ENCODE results near the gene RERE.

RERE gene

GRCh38 chr1:8551613-8552489 is 265.6 kb downstream of the RERE start:
- Histone ChIP-seq H3K36me3 (ENCODE audit: insufficient read depth, low read length) (peaks cover 27% of the 10 kb centered on the region), H3K4me1 (ENCODE audit: insufficient read depth, low read length) (peaks cover 22% of the 10 kb centered on the region), H2AFZ (ENCODE audit: low read depth, low read length) (no peak overlapping the region), H3K27me3 (ENCODE audit: insufficient read depth, low read length) (no peaks in the 10 kb centered on the region), H3K4me3 (ENCODE audit: low read length) (no peak overlapping the region), H3K9me3 (ENCODE audit: low read length) (no peaks in the 10 kb centered on the region)

- Histone ChIP-seq H3K27me3 (ENCODE audit: insufficient read depth, low read length) (no peaks in the 10 kb centered on the region), H3K36me3 (ENCODE audit: insufficient read depth, low read length) (peaks cover 27% of the 10 kb centered on the region), H2AFZ (ENCODE audit: low read depth, low read length) (no peak overlapping the region), H3K4me3 (ENCODE audit: low read length) (no peak overlapping the region), H3K4me1 (ENCODE audit: insufficient read depth, low read length) (peaks cover 22% of the 10 kb centered on the region), H3K9me3 (ENCODE audit: low read length) (no peaks in the 10 kb centered on the region)
Observed at GRCh38 chr1:8551057-8551456, 266.4 kb downstream of the RERE start.

DNA sequence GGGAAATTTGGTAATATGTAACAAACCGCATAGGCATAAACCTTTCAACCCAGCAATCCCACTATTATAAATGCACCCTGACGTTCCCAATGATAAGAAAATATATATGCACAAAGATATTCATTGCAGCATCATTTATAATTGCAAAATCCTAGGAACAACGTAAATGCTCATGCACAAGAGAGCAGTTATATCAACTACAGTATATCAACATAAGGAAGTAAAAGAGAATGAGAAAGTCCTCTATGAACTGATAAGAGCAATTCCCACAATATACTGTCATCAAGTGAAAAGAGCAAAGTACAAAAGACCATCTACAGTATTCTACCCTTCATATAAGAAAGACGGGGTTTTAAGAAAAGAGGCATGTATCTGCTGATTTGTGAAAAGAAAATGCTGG is 269.6 kb downstream of the RERE start:
- Histone ChIP-seq H3K4me1 (ENCODE audit: insufficient read depth, low read length) (peaks cover 18% of the 10 kb centered on the region), H3K4me3 (ENCODE audit: low read length) (no peak overlapping the region), H3K36me3 (ENCODE audit: insufficient read depth, low read length) (peaks cover 29% of the 10 kb centered on the region), H2AFZ (ENCODE audit: low read depth, low read length) (no peak overlapping the region), H3K9me3 (ENCODE audit: low read length) (peaks cover 13% of the 10 kb centered on the region), H3K27me3 (ENCODE audit: insufficient read depth, low read length) (no peaks in the 10 kb centered on the region)

GRCh38 chr1:8545078-8545477 is 272.4 kb downstream of the RERE start:
- Histone ChIP-seq H3K9me3 (ENCODE audit: low read length) (peaks cover 13% of the 10 kb centered on the region), H3K27me3 (ENCODE audit: insufficient read depth, low read length) (no peaks in the 10 kb centered on the region), H3K4me1 (ENCODE audit: insufficient read depth, low read length) (no peaks in the 10 kb centered on the region), H3K36me3 (ENCODE audit: insufficient read depth, low read length) (peaks cover 36% of the 10 kb centered on the region), H2AFZ (ENCODE audit: low read depth, low read length) (no peak overlapping the region), H3K4me3 (ENCODE audit: low read length) (no peak overlapping the region)

DNA sequence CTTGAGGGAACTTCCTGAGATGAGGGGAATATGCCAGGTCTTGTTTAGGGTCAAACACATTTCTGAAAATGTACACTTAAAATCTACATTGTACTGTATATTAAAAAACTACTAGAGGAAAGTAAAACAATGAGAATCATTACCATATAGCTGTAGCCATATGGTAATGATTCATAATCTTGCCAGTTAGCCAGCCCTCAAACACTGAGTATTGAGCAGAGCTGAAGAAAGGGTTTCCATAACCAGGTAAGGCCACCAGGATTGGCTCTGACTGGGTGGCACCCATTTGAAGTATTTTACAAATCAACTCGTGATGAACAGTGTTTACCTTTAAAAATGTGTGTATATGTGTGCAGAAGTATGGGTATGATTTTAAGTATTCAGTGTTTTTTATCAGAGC is 272.8 kb downstream of the RERE start:
- no peaks in the 10 kb centered on the region for H3K27me3 ChIP-seq (ENCODE audit: insufficient read depth, low read length)
- no peaks in the 10 kb centered on the region for H3K4me1 ChIP-seq (ENCODE audit: insufficient read depth, low read length)
- no peak overlapping the region for H3K4me3 ChIP-seq (ENCODE audit: low read length)
- H2AFZ ChIP-seq (ENCODE audit: low read depth, low read length): no peak overlapping the region
- peaks cover 37% of the 10 kb centered on the region for H3K36me3 ChIP-seq (ENCODE audit: insufficient read depth, low read length)
- H3K9me3 ChIP-seq (ENCODE audit: low read length): peaks cover 13% of the 10 kb centered on the region

- H3K4me3 ChIP-seq (ENCODE audit: low read length): no peak overlapping the region
- H2AFZ ChIP-seq (ENCODE audit: low read depth, low read length): no peak overlapping the region
- H3K4me1 ChIP-seq (ENCODE audit: insufficient read depth, low read length): no peaks in the 10 kb centered on the region
- peaks cover 13% of the 10 kb centered on the region for H3K9me3 ChIP-seq (ENCODE audit: low read length)
- peaks cover 39% of the 10 kb centered on the region for H3K36me3 ChIP-seq (ENCODE audit: insufficient read depth, low read length)
- no peaks in the 10 kb centered on the region for H3K27me3 ChIP-seq (ENCODE audit: insufficient read depth, low read length)
Observed at GRCh38 chr1:8543965-8544364, 273.5 kb downstream of the RERE start.

GRCh38 chr1:8541961-8542521 is 275.4 kb downstream of the RERE start:
- H3K27me3 ChIP-seq (ENCODE audit: insufficient read depth, low read length): no peaks in the 10 kb centered on the region
- H3K4me3 ChIP-seq (ENCODE audit: low read length): no peak overlapping the region
- H3K36me3 ChIP-seq (ENCODE audit: insufficient read depth, low read length): peaks cover 41% of the 10 kb centered on the region
- no peak overlapping the region for H2AFZ ChIP-seq (ENCODE audit: low read depth, low read length)
- H3K4me1 ChIP-seq (ENCODE audit: insufficient read depth, low read length): no peaks in the 10 kb centered on the region
- H3K9me3 ChIP-seq (ENCODE audit: low read length): peaks cover 13% of the 10 kb centered on the region

DNA sequence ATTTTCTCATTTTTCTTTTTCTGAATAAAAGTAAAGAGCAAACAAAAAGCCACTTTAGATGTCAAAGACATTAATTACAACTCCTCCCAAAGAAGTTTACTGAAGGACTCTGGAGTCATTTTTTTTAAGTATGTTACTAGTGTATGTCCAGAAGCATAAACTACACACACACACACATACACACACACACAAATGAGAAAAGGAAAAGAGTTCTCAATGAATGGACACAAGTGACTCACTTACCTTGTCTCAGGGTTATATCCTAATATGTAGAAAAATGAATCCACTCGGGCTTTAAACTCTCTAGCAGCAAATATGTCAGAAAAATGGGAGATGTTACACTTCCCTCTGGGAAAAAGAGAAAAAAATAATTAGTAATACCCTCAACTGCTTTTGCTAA is 276.5 kb downstream of the RERE start:
- Histone ChIP-seq H3K4me3 (ENCODE audit: low read length) (no peak overlapping the region), H3K4me1 (ENCODE audit: insufficient read depth, low read length) (no peaks in the 10 kb centered on the region), H2AFZ (ENCODE audit: low read depth, low read length) (no peak overlapping the region), H3K27me3 (ENCODE audit: insufficient read depth, low read length) (no peaks in the 10 kb centered on the region), H3K36me3 (ENCODE audit: insufficient read depth, low read length) (peaks cover 42% of the 10 kb centered on the region), H3K9me3 (ENCODE audit: low read length) (peaks cover 13% of the 10 kb centered on the region)

DNA sequence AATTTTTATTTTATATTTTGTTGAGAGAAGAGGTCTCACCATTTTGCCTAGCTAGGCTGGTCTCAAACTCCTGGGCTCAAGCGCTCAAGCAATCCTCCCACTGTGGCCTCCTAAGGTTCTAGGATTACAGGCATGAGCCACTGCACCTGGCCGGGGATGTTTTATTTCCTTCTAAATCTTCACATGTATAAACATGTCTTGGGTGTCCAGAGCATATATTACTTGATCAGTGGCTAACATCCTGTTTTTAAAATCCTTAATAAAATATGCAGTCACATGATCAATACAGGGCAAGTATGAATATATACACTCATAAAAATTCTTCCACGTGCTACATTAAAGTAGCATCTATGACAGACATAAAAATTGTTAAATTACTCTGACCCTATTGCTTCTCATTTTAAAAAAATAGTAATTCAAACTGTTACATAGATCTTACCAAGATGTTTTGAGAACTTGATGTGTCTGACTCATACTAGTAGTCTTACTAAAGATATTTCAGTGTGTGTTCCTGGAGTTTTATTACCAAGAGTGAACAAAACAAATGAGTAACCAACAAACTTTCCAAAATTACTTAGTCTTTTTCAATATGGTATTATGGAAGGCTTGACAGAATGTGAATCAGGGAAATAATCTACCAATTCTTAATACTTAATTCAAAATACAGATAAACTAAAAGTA is 277.0 kb downstream of the RERE start:
- no peaks in the 10 kb centered on the region for H3K27me3 ChIP-seq (ENCODE audit: insufficient read depth, low read length)
- peaks cover 13% of the 10 kb centered on the region for H3K9me3 ChIP-seq (ENCODE audit: low read length)
- no peak overlapping the region for H2AFZ ChIP-seq (ENCODE audit: low read depth, low read length)
- H3K4me1 ChIP-seq (ENCODE audit: insufficient read depth, low read length): no peaks in the 10 kb centered on the region
- H3K4me3 ChIP-seq (ENCODE audit: low read length): no peak overlapping the region
- peaks cover 40% of the 10 kb centered on the region for H3K36me3 ChIP-seq (ENCODE audit: insufficient read depth, low read length)

DNA sequence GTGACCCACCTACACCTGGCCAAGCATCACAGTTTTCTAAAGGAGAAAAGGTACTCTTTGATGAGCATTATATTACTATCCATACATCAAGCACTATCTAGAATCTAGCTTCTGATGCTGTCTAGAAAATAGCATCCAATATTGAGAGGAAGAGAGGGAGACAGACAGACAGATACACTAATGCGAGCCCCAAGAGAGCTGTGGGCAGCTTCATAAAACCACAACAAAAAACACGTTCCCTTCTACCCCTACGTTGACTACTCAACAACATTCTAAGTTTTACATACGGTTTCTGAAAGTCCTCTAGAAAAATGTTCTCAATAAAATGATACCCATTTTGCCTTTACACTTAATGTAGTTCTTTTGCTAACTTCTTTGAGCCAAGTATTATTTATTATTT is 277.8 kb downstream of the RERE start:
- peaks cover 33% of the 10 kb centered on the region for H3K36me3 ChIP-seq (ENCODE audit: insufficient read depth, low read length)
- no peaks in the 10 kb centered on the region for H3K4me1 ChIP-seq (ENCODE audit: insufficient read depth, low read length)
- no peaks in the 10 kb centered on the region for H3K27me3 ChIP-seq (ENCODE audit: insufficient read depth, low read length)
- H3K4me3 ChIP-seq (ENCODE audit: low read length): no peak overlapping the region
- H2AFZ ChIP-seq (ENCODE audit: low read depth, low read length): no peak overlapping the region
- peaks cover 9% of the 10 kb centered on the region for H3K9me3 ChIP-seq (ENCODE audit: low read length)

GRCh38 chr1:8538502-8538901 is 278.9 kb downstream of the RERE start:
- Histone ChIP-seq H3K9me3 (ENCODE audit: low read length) (no peaks in the 10 kb centered on the region), H3K4me1 (ENCODE audit: insufficient read depth, low read length) (no peaks in the 10 kb centered on the region), H3K4me3 (ENCODE audit: low read length) (no peak overlapping the region), H3K36me3 (ENCODE audit: insufficient read depth, low read length) (peaks cover 26% of the 10 kb centered on the region), H3K27me3 (ENCODE audit: insufficient read depth, low read length) (no peaks in the 10 kb centered on the region), H2AFZ (ENCODE audit: low read depth, low read length) (no peak overlapping the region)

- Histone ChIP-seq H3K4me3 (ENCODE audit: low read length) (no peak overlapping the region), H2AFZ (ENCODE audit: low read depth, low read length) (no peak overlapping the region), H3K27me3 (ENCODE audit: insufficient read depth, low read length) (no peaks in the 10 kb centered on the region), H3K9me3 (ENCODE audit: low read length) (no peaks in the 10 kb centered on the region), H3K36me3 (ENCODE audit: insufficient read depth, low read length) (peaks cover 28% of the 10 kb centered on the region), H3K4me1 (ENCODE audit: insufficient read depth, low read length) (no peaks in the 10 kb centered on the region)
Observed at GRCh38 chr1:8537991-8538390, 279.4 kb downstream of the RERE start.

DNA sequence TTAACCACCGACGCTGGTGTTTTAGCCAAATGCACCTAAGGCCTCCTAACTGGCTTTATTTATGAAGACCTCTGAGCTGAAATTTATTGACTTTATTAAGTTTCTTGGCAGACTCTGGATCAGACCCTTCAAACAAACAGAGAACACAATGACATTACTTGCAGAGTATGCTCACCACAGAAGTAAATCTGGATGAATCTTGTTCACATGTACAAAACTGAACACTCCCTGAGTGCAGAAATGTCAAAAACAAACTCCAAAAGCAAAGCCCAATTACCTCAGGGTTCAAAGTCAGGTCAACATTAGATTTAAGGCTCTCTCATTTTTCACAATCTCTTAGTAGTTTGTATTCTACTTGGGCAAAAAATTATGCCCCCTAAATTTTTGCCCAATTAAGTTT is 280.9 kb downstream of the RERE start:
- peaks cover 27% of the 10 kb centered on the region for H3K36me3 ChIP-seq (ENCODE audit: insufficient read depth, low read length)

More for the DNA sequence above, 280.9 kb downstream of the RERE start:
- H3K4me3 ChIP-seq (ENCODE audit: low read length): no peak overlapping the region
- no peaks in the 10 kb centered on the region for H3K4me1 ChIP-seq (ENCODE audit: insufficient read depth, low read length)
- H3K27me3 ChIP-seq (ENCODE audit: insufficient read depth, low read length): no peaks in the 10 kb centered on the region
- no peak overlapping the region for H2AFZ ChIP-seq (ENCODE audit: low read depth, low read length)
- H3K9me3 ChIP-seq (ENCODE audit: low read length): no peaks in the 10 kb centered on the region

Data from neuron (in vitro differentiated cells).